HG03097 (cell line): ENCODE measurements around the gene SLC9A3.
"Not testable (repeated sequence)": the region's sequence is repeated elsewhere in the genome, so short reads cannot be mapped to it uniquely, and the experiment has no call there.

Experiments
- ATAC-seq: cut with Tn5 transposase; IDR thresholded peaks from one replicate; pipeline ENCODE4 v1.9.1; 2021; ENCODE audit not compliant: unreplicated experiment, low FRiP score

The SLC9A3 gene

DNA sequence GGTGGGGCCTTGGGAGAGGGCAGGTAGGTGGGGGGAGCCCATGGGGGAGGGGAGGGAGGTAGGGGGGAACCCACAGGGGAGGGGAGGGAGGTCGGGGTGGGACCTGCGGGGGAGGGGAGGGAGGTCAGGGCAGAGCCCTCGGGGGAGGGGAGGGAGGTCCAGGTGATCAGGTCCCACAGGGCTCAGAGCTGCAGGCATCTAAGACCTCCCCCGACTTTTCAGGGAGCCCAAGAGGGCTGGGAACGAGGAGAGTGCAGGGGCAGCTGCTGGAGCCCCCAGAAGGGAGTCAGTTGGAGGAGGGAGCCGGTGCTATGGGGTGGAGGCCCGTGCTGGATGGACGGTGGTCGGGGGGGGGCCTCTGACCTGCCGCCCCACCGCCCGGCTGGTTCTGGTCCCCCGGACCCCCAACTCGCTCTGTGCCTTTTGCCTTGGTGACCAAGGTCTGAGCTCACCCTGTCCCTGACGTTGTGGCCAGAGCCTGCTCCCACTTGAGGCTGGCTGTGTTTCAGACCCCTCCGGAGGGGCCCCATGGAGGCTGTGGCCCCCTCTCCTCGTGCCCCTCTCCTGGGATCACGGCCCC, 31.8 kb downstream of the SLC9A3 start:
- ATAC-seq = no peak

DNA sequence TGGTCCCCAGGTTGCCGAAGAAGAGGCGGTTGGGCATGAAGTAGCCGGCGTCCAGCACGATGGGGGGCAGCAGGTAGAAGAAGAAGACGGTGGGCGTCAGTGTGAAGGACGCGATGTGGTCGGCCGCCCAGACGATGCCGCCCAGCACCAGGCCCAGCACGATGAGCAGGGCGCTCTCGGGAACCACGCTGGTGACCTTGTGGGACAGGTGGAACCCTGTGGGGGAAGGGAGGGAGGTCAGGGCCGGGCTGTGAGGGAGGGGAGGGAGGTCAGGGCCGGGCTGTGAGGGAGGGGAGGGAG, 32.4 kb downstream of the SLC9A3 start:
- no peak for ATAC-seq

- ATAC-seq = no peak
Measured at GRCh38 chr5:491119-491855, 33.0 kb downstream of the SLC9A3 start.

DNA sequence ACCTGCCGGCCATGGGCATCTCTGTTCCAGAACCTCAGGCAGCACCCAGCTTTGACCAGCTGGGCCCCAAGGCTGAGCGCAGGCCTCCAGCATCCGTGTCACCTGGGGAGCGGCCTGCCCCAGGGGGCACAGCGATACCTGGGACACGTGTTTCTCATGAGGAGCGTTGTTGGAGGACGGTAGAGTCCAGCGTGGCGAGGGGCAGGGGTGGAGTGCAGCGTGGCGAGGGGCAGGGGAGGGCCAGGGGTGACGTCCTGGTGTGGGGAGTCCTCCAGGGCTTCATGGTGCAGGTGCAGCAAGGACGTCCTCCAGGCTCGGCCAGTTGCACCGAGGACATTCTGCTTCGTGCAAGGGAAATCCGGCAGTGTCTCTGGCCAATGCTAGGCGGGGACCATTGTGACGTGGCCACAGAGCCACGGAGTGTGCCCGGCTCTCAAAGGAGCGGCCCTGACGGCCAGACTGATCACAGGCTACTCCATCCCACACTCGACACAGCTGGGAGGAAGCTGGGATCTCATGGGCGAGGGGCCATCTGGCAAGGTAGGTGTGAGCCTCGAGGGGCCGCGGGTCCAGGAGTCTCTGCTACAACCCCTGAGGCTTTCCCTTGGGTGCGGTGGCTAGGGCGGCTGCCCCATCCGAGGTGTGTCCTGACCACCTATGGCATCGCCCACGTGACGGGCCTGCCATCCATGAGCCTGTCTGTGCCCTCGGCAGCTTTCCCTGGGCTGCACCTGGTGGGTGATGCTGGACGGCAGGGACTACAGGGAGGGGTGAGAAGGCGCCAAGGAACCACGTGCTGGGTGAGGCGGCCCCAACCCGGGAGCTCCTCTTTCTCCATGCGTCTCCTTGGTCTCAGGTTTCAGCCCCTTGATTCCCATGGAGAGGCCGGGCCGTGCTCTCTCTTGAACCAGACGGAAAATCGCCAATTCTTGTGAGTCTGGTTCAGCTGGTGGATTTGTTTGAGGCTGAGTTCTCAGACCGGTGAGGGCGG, 33.8 kb downstream of the SLC9A3 start:
- ATAC-seq = no peak

GRCh38 chr5:489689-490080, 34.6 kb downstream of the SLC9A3 start:
- ATAC-seq = no peak

- ATAC-seq = no peak
Measured at GRCh38 chr5:488744-489688, 35.2 kb downstream of the SLC9A3 start.

- ATAC-seq = no peak
Measured at GRCh38 chr5:488241-488640, 36.0 kb downstream of the SLC9A3 start.

GRCh38 chr5:486597-486996, 37.7 kb downstream of the SLC9A3 start:
- not testable (repeated sequence) for ATAC-seq

GRCh38 chr5:485946-486491, 38.2 kb downstream of the SLC9A3 start:
- no peak for ATAC-seq

GRCh38 chr5:485113-485945, 38.9 kb downstream of the SLC9A3 start:
- ATAC-seq = no peak

DNA sequence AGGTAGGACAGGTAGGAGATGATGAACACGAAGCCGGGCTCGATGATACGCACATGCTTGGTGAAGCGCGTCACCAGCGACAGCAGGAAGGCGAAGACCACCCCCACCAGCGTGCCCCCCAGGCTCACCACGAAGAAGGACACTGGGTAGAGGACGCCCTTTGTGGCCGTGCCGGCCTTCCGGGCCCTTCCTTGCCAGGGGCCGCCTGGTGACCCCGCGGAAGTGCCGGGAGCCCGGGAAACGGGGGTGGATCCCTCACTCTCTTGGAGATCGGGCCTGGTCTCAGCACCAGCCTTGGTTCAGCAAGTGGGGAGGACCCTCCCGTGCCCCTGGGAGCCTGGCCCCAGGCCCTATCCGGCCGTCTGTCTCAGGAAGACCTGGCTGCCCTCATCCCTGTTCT, 39.7 kb downstream of the SLC9A3 start:
- ATAC-seq = no peak

DNA sequence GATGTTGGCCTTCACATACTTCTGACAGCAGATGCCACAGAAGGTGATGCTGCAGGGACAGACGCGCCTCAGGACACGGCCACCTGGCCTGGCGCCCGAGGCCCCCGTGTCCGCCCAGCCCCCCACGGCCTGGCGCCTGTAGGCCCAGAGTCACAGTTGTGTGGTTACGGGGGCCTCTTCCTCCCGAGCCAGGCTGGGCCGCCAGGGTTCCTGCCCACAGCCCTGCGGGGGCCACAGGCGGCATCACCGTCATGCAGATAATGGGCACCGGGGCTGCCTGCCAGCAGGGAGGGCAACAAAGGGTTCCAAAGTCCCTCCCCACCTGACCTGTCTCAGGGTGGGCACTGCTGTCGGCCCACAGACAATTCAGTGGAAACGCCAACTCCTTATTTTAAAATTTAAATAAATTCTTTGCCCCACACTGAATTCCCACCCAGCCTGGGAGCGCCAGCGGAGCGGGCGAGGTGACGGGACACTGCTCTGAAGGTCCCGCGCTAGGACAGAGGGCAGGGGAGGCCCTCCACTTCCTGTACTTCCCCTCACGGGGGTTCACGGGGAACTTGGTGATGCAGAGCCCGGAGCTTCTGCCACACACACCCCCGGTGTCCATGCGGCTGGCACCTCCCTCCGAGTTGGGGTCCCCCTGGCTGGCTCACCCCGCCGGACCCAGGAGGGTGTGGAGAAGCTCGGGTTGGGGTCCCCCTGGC, 40.7 kb downstream of the SLC9A3 start:
- ATAC-seq = no peak

GRCh38 chr5:483011-483410, 41.2 kb downstream of the SLC9A3 start:
- ATAC-seq = no peak

- no peak for ATAC-seq
Measured at GRCh38 chr5:482506-482905, 41.7 kb downstream of the SLC9A3 start.

DNA sequence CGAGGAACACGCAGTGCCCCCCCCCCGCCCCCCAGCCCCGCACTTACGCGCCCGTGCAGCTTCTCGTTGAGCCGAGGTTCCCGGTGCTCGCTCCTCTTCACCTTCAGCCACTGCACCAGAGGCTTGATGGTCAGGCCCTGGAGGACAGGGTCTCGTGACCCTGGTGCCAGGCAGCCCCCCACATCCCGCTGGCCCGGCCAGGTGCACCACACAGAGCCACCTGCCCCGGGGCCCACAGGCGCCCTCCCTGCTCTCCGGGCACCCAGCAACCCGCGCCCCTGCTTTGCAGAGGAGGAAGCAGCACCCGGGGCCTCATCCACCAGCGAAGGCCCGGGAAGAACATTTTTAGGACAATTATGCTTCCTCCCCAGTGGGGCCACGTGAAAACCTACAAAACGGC, 42.2 kb downstream of the SLC9A3 start:
- ATAC-seq = no peak

- no peak for ATAC-seq
Measured at GRCh38 chr5:481347-481746, 42.9 kb downstream of the SLC9A3 start.

GRCh38 chr5:479566-480319, 44.5 kb downstream of the SLC9A3 start:
- ATAC-seq = no peak

DNA sequence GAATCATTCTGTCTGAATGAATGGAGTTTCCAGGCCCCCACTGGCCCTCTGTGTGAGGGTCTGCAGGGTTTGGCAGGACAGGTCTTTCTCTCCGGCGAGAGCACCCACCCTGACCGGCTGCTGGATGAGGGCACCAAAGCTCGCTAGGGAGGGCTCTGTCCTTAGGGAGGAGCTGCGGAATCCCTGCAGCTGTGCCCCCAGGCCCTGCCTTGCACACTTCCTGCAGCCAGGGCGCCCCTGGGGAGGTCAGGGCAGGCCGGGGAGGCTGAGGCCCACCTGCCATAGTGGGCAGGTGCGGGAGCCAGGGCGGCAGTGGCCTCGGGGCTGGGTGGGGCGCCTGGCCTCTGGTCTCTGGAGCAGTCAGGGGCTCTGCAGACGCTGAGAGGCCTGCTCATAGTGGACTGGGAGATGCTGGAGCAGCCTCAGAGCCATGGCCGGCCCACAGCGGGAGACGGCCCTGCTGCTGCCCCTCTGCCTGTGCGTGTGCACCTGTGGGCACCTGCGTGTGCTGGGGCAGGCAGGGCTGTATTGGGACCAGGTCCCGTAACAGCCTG, 45.2 kb downstream of the SLC9A3 start:
- ATAC-seq = no peak
